Measurements from ENCODE around the gene DNAH9. TPM values are rescaled to one million over a fixed set of nuclear protein-coding genes. Genes with fewer than 3 reads are reported as not detected.

Gene DNAH9
- total RNA-seq, 3 donors from 2014 or later (not counting 1 experiment from before 2014, with no cell fraction given), result not detected

- H3K27me3 Mint-ChIP-seq (ENCODE audit: low read depth in 2 of 2), result no peaks in the 10 kb centered on the region
- no peaks in the 10 kb centered on the region for H3K27me3 ChIP-seq (ENCODE audit: control insufficient read depth, insufficient read depth, low read length)
- TF ChIP-seq CTCF (IDR thresholded peaks at IDR 0.05), result no peak
- H3K36me3 Mint-ChIP-seq, result no peaks in the 10 kb centered on the region
- peaks cover 0 to 6% of the 10 kb centered on the region in 2 donors for H3K9me3 Mint-ChIP-seq
- H3K27ac ChIP-seq (ENCODE audit: low read length), result no peak overlapping the region
- ATAC-seq (no peak), DNase-seq (no peak)
- no peaks in the 10 kb centered on the region for H3K4me1 Mint-ChIP-seq
- intact Hi-C loops (cut with micrococcal nuclease), result no loop called here
- 91% methylated on average over 7 of the region's 9 CpGs for WGBS (ENCODE audit: insufficient coverage)
- no peak overlapping the region for H3K27ac Mint-ChIP-seq
- no peaks in the 10 kb centered on the region for H3K36me3 ChIP-seq (ENCODE audit: control insufficient read depth, insufficient read depth, low read length)
- no peaks in the 10 kb centered on the region for H3K4me1 ChIP-seq (ENCODE audit: control insufficient read depth, insufficient read depth, low read length)
- H3K9me3 ChIP-seq (ENCODE audit: control insufficient read depth, insufficient read depth, low read length), result no peaks in the 10 kb centered on the region
- H3K4me3 ChIP-seq (ENCODE audit: low read length), result no peak overlapping the region
- H3K4me3 Mint-ChIP-seq, result no peak overlapping the region
These were observed 205.1 kb downstream of the DNAH9 start for GRCh38 chr17:11803231-11803969.

GRCh38 chr17:11805138-11805537, 206.9 kb downstream of the DNAH9 start:
- intact Hi-C loops (cut with micrococcal nuclease), result no loop called here
- H3K9me3 Mint-ChIP-seq, result peaks cover 2 to 8% of the 10 kb centered on the region in 2 donors
- no peaks in the 10 kb centered on the region for H3K27me3 ChIP-seq (ENCODE audit: control insufficient read depth, insufficient read depth, low read length)
- no peaks in the 10 kb centered on the region for H3K9me3 ChIP-seq (ENCODE audit: control insufficient read depth, insufficient read depth, low read length)
- no peaks in the 10 kb centered on the region for H3K27me3 Mint-ChIP-seq (ENCODE audit: low read depth in 2 of 2)
- 91% methylated on average over 4 of the region's 6 CpGs for WGBS (ENCODE audit: insufficient coverage)
- no peak for TF ChIP-seq CTCF (IDR thresholded peaks at IDR 0.05)
- H3K27ac Mint-ChIP-seq, result no peak overlapping the region
- no peaks in the 10 kb centered on the region for H3K4me1 Mint-ChIP-seq
- H3K4me1 ChIP-seq (ENCODE audit: control insufficient read depth, insufficient read depth, low read length), result no peaks in the 10 kb centered on the region
- no peak overlapping the region for H3K4me3 ChIP-seq (ENCODE audit: low read length)
- H3K36me3 ChIP-seq (ENCODE audit: control insufficient read depth, insufficient read depth, low read length), result no peaks in the 10 kb centered on the region
- H3K4me3 Mint-ChIP-seq, result no peak overlapping the region
- DNase-seq, result no peak
- no peak for ATAC-seq
- H3K27ac ChIP-seq (ENCODE audit: low read length), result no peak overlapping the region
- H3K36me3 Mint-ChIP-seq, result no peaks in the 10 kb centered on the region

- no peak overlapping the region for H3K27ac Mint-ChIP-seq
- intact Hi-C loops (cut with micrococcal nuclease), result no loop called here
- ATAC-seq, result no peak
These were observed 207.7 kb downstream of the DNAH9 start for GRCh38 chr17:11805952-11806351.

More at GRCh38 chr17:11805952-11806351, 207.7 kb downstream of the DNAH9 start:
- H3K4me3 ChIP-seq (ENCODE audit: low read length), result no peak overlapping the region
- 95% methylated on average over 5 of the region's 7 CpGs for WGBS (ENCODE audit: insufficient coverage)
- H3K4me1 ChIP-seq (ENCODE audit: control insufficient read depth, insufficient read depth, low read length), result no peaks in the 10 kb centered on the region
- no peaks in the 10 kb centered on the region for H3K9me3 ChIP-seq (ENCODE audit: control insufficient read depth, insufficient read depth, low read length)
- H3K4me1 Mint-ChIP-seq, result no peaks in the 10 kb centered on the region
- DNase-seq, result no peak
- no peak overlapping the region for H3K4me3 Mint-ChIP-seq
- H3K27me3 Mint-ChIP-seq (ENCODE audit: low read depth in 2 of 2), result no peaks in the 10 kb centered on the region
- no peak for TF ChIP-seq CTCF (IDR thresholded peaks at IDR 0.05)
- H3K36me3 Mint-ChIP-seq, result no peaks in the 10 kb centered on the region
- no peak overlapping the region for H3K27ac ChIP-seq (ENCODE audit: low read length)
- no peaks in the 10 kb centered on the region for H3K36me3 ChIP-seq (ENCODE audit: control insufficient read depth, insufficient read depth, low read length)
- no peaks in the 10 kb centered on the region for H3K27me3 ChIP-seq (ENCODE audit: control insufficient read depth, insufficient read depth, low read length)
- peaks cover 2 to 8% of the 10 kb centered on the region in 2 donors for H3K9me3 Mint-ChIP-seq

All from natural killer cell (primary cell).